AG09309 (cell line): ENCODE results near the gene RGS6.

Experiments
- DNase-seq: peaks from one replicate; pipeline ENCODE4 v3.0.0-alpha.2; 2010; ENCODE audit warnings: low read depth
- H3K4me3 ChIP-seq: 2 replicates; pipeline ENCODE4 v1.5.1; 2011; ENCODE audit warnings: mild to moderate bottlenecking, low read depth, low read length, moderate library complexity; ENCODE audit not compliant: control insufficient read depth
- TF ChIP-seq, protein P1 (sequence below): IDR thresholded peaks from 2 replicates; pipeline ENCODE4 v1.5.1; 2011; ENCODE audit warnings: mild to moderate bottlenecking, low read depth, low read length, inconsistent platforms; ENCODE audit not compliant: insufficient read depth, control insufficient read depth; ENCODE audit errors: missing control alignments

Gene RGS6

GRCh38 chr14:72518809-72519377 is 586.7 kb downstream of the RGS6 start:
- no peak overlapping the region for H3K4me3 ChIP-seq
- TF ChIP-seq, protein P1, sequence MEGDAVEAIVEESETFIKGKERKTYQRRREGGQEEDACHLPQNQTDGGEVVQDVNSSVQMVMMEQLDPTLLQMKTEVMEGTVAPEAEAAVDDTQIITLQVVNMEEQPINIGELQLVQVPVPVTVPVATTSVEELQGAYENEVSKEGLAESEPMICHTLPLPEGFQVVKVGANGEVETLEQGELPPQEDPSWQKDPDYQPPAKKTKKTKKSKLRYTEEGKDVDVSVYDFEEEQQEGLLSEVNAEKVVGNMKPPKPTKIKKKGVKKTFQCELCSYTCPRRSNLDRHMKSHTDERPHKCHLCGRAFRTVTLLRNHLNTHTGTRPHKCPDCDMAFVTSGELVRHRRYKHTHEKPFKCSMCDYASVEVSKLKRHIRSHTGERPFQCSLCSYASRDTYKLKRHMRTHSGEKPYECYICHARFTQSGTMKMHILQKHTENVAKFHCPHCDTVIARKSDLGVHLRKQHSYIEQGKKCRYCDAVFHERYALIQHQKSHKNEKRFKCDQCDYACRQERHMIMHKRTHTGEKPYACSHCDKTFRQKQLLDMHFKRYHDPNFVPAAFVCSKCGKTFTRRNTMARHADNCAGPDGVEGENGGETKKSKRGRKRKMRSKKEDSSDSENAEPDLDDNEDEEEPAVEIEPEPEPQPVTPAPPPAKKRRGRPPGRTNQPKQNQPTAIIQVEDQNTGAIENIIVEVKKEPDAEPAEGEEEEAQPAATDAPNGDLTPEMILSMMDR, result no peak
- DNase-seq, result no peak

GRCh38 chr14:72519543-72519942 is 587.3 kb downstream of the RGS6 start:
- DNase-seq, result no peak
- TF ChIP-seq, protein P1, result no peak
- H3K4me3 ChIP-seq, result no peak overlapping the region

- no peak overlapping the region for H3K4me3 ChIP-seq
- DNase-seq, result no peak
- TF ChIP-seq, protein P1, result no peak
These were observed 588.8 kb downstream of the RGS6 start for GRCh38 chr14:72521045-72521444.

GRCh38 chr14:72521968-72522741 is 589.9 kb downstream of the RGS6 start:
- TF ChIP-seq, protein P1, result no peak
- DNase-seq, result no peak
- no peak overlapping the region for H3K4me3 ChIP-seq

DNA sequence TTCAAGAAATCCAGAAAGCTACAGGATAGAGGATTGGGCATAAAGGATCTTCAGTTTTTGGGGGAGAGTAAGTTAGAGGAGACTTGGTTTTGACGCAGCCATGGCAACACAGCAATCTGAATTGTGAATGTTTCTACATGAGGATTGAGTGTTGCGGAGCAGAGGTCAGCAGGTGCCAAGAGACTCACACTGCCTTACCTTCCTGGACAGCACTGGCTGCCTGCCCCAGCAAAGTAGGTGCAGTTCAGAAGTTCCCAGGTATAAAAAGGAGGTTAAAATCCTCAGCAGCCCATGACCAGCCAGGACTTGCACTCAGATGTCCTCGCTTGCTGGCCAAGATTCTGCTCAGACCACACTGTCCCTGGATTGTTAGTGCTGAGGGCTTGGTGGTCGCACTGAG is 590.6 kb downstream of the RGS6 start:
- no peak for DNase-seq
- no peak overlapping the region for H3K4me3 ChIP-seq
- TF ChIP-seq, protein P1, result no peak

DNA sequence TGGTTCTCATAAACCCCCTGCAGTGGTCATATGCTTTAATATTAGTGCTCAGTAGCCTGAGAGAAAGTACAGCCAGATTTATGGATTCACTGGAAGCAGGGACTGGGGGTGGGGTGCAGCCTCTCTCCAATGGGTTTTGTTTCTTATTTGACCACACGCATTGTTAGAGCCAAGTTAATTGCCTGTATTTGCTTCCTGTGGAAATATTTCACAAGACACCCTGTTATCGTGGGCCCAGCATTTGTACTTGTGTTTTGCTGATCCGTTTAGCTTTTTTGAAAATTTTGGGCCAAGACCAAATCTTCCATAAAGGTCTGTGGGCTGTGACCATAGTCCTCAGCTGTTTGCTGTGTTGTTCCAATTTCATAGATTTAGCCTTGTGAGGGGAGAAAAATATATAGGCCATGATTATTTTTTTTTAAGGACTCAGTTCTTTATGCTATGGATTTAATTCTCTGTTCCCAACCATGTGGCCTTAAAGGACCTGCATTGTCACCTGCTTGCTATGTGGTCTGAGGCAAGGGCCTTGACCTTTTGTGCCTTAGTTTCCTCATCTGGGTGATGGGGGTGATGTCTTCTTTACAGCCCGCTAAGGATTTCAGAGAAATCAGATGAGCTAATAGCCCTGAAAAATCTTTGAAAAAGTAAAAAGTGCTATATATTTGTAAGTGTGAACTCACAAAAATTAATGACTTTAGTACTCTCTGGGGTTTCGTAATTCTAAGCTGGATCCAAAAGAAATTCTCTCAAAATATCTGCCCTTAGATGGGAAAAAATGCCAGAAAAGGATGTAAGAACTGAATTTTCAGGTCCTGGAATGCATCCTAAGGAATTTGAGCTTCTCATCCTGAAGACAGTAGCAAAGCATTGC is 591.4 kb downstream of the RGS6 start:
- TF ChIP-seq, protein P1, result no peak
- no peak overlapping the region for H3K4me3 ChIP-seq
- peak; percentile 58 for DNase-seq
